Measurements from ENCODE around the gene VCX2.
A peak's percentile ranks its signal among the peaks of the same experiment; 100 is the strongest.

The VCX2 gene

Small RNA genes within 50 kb of the gene (small RNA-seq; reads per million reads assigned to genes)
- gene MIR651 (ENCODE audit: insufficient read depth) = 33.5 reads per million, percentile 93 among the genes with 10 or more reads in this experiment

All from mesendoderm (in vitro differentiated cells).